GM18505 (cell line): ENCODE data around the gene ZNF718.
"Not testable (repeated sequence)": the region's sequence is repeated elsewhere in the genome, so short reads cannot be mapped to it uniquely, and the experiment has no call there.

Experiments used
- ATAC-seq: cut with Tn5 transposase; IDR thresholded peaks from one replicate; pipeline ENCODE4 v1.9.1; 2021; ENCODE audit not compliant: unreplicated experiment
- POLR2A ChIP-seq: IDR thresholded peaks from 4 replicates; pipeline ENCODE4 v1.6.1; 2011; ENCODE audit warnings: borderline replicate concordance; ENCODE audit not compliant: insufficient read depth, insufficient read length; ENCODE audit errors: extremely low read depth

ZNF718 gene

DNA sequence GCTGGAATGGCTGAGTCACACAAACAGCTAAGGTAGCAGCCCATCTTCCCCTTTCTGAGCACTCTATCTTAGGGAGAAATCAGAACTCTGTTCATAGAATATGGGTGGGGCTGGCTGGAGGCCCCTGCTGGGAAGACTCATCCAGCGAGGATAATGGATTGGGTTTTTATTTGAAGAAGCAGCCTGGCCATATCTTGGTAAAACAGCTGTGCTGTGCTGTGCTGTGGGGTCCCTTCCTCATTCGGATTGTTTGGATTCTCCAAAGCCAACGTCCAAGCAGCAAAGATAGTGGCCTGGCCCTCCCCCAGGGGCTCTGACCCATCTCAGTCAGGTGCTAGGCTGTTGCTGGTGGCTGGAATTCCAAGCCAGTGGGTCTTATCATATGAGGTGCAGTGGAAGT is 63.8 kb downstream of the ZNF718 start:
- ATAC-seq = no peak
- no peak for TF ChIP-seq POLR2A

DNA sequence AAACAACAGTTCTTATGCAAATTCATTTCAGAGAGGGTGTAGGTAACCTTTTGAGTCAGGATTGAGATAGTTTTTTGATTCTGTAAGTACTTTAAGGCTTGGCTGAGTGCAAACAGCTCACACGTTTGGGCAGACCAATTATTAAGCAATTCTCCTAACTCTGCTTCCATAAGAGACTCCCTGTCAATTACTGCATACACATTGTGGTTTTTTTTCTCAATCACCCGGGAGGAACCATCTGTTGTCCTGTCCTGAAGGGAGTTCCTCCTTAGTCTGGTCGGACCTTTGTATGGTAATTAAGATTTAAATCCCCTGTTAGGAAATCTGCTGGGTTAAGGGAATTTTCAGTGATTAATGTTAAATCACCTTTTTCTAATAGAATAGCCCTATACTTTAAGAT is 70.9 kb downstream of the ZNF718 start:
- not testable (repeated sequence) for ATAC-seq

DNA sequence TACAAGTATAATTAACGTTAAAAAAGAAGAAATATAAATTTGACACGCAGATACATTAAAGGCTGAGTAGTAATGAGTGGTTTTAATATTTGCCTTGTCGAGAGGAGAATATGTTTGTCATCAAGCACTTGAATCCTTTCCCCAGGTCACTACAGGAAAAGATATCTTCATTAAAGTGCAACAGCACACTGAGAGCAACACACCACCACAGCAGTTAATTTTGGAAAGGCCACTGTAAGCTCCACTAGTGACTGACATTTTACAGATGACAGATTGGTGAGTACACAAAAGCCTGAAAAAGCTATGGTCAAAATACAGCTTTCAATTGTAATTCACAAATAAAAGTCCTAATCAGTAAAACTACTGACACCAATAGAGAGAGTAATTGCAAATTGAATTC is 76.6 kb downstream of the ZNF718 start:
- ATAC-seq = no peak
- TF ChIP-seq POLR2A = no peak

DNA sequence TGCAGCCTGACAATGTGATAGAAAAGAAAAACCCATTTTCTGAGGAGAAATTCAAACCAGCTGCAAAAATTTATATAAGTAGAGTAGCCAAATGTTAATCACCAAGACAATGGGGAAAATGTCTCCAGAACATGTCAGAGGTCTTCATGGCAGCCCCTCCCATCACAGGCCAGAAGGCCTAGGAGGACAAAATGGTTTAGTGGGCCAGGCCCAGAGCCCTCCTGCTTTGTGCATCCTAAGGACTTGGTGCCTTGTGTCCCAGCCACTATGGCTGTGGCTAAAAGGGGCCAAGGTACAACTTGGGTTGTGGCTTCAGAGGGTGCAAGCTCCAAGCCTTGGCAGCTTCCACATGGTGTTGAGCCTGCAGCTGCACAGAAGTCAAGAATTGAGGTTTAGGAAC is 78.5 kb downstream of the ZNF718 start:
- not testable (repeated sequence) for ATAC-seq

DNA sequence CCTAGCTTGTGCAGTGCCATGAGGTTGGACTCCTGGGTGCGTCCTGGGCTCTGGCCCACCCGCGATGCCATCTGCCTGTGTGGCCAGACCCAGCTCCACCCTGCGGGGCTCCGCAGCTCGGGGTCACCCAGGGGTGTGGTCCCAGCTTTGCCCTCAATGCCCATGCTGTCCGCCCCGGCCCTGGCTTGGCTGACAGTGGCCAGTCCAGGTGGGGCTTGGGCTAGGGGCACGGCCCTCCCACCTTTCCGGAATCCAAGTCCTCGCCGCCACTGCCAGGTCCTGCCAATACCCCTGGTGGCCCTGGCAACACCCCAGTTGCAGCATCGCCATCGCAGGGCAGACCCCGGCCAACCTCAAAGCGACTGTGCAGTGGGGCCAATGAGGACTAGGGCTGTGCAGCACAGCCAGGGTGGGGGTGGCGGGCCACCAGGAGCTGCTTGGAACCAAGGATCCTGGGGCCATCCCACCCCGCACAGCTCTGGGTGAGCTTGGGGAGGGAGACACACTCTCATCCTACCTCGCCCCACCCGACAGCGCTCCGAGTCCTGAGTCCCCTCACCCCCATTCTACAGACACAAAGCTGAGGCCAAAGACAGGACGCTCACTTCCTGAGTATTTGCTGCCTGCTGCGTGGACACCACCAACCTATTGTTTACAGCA is 80.9 kb downstream of the ZNF718 start:
- ATAC-seq = no peak
- TF ChIP-seq POLR2A = no peak

DNA sequence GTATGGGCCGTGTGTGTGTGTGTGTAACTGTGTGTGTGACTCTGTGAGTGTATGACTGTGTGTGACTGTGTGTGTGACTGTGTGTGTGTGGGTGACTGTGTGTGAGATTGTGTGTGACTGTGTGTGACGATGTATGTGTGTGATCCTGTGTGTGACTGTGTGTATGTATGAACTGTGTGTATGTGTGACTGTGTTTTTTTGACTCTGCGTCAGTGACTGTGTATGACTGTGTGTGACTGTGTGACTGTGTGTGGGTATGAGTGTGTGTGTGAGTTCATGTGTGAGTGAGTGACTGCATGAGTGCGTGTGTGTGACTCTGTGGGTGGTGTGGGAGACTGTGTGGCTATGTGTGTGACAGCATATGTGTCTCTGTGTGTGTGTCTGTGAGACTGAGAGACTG is 81.8 kb downstream of the ZNF718 start:
- ATAC-seq = no peak
- TF ChIP-seq POLR2A = no peak

DNA sequence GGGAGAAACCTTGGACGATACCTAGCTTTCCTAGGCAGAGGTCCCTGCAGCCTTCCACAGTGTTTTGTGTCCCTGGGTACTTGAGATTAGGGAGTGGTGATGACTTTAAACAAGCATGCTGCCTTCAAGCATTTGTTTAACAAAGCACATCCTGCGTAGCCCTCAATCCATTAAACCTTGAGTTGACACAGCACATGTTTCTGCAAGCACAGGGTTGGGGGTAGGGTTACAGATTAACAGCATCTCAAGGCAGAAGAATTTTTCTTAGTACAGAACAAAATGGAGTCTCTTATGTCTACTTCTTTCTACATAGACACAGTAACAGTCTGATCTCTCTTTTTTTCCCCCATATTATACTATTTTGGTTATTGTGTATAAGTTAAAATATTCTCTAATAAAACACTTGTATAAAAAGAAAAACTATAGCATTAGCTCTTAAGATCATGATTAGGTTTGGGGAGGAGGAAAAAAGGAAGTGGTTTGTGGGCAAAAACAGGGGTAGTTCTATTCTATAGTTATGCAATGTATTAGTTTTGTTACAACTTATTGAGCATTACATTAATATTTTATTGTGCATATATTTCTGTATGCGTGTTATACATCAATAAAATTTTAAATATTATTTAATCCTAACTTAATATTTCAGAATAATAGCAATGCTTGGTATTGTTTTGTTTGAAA is 84.3 kb downstream of the ZNF718 start:
- not testable (repeated sequence) for ATAC-seq

DNA sequence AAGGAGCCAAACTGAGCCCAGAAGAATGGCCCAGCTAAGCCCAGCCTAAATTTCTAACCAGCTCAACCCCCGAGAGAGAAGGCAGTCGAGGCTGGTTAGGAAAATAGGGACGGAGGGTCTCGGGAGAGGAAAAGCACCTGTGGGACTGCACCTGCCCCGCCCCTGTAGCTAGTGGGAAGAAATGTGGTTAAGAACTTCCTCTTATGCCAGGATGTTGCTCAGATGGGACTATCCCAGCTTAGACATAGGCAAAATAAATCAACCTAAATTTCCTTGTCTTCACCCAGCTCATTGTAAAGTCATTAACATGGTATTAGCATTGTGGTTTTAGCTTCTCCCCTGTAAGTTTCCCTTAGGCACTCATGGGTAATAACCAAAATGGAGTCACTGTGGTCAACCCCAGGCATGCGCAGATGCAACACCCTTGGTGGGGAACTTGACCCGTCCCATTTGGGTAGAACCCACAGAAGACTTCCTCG is 86.8 kb downstream of the ZNF718 start:
- no peak for ATAC-seq
- TF ChIP-seq POLR2A = no peak

DNA sequence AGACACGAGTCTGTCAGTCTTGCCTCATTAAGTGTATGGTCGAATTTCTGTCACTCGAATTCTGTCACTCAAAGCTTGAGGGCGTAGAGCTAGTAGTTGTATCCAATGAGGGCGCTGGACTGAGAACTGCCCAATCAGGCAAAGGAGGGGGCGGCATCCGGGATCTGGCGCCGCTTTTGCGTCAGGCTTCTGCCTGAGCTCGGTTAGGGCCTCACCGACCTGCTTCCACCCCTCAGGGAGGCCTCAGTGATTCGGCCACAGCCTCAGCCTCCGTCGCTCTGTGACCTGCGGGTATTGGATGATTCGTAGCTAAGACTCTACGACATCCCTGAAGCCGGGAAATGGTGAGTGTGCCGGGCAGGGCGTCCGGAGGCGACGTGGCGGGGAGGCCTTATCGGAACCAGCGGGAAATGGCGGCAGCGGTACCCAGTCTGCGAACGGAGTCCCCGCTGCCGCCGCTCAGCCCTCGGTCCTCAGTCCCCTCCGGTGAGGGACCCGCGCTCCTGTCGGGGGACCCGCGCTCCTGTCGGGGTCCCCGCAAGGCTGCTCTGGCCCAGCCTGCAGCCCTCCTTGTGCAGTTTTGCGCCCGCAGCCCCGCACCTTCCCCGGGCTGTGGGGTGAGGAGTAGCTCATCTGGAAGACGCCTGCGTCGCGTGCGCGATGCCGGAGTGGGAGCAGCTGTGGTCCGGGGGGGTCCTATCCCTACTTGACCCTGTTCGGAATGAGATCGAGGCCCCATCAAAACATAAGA is 88.3 kb downstream of the ZNF718 start:
- no peak for ATAC-seq
- TF ChIP-seq POLR2A = no peak

DNA sequence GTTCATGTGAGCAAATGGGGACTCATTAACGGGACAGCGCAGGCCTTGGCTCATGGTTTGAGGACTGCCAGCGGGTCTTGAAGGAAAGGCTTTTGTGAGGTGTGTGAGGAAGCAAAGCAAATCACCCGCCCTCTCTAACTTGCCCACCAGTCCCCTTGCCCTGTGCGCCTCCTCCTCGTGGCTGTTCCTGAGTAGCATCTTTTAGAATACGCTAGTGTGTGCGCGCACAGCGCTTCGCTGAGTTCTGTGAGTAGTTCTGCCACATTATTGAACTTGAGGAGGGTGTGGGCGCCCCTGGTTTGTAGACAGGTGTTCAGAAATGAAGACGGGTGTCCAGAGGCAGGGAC is 88.9 kb downstream of the ZNF718 start:
- ATAC-seq = not testable (repeated sequence)
